Activated T-helper 2 cell treated with anti-CD3 and anti-CD28 coated beads, Interferon-gamma antibody, Interleukin-2, Interleukin-4, amounts not matched to agents 10 μg/mL and 5 μg/mL and 100 μg/mL, durations not matched to agents 14 hours and 24 hours and 36 hours (primary cell): ENCODE measurements around the gene CDH20. TPM values are rescaled to one million over a fixed set of nuclear protein-coding genes. Genes with fewer than 3 reads are reported as not detected.

ENCODE experiments used
- DNase-seq: peaks from one replicate; pipeline ENCODE4 v3.0.0; 2021; ENCODE audit warnings: low spot score
- H3K27ac Mint-ChIP-seq: one replicate; pipeline ENCODE4 v1.8.0; 2021; ENCODE audit warnings: mixed read lengths
- H3K27me3 Mint-ChIP-seq: one replicate; pipeline ENCODE4 v1.8.0; 2021; ENCODE audit warnings: low read depth, mixed read lengths
- H3K36me3 Mint-ChIP-seq: one replicate; pipeline ENCODE4 v1.8.0; 2021; ENCODE audit warnings: low read depth, mixed read lengths
- H3K4me1 Mint-ChIP-seq: one replicate; pipeline ENCODE4 v1.8.0; 2021; ENCODE audit warnings: low read depth, mixed read lengths
- H3K4me3 Mint-ChIP-seq: one replicate; pipeline ENCODE4 v1.8.0; 2021; ENCODE audit warnings: low read depth, mild to moderate bottlenecking, moderate library complexity, mixed read lengths
- H3K9me3 Mint-ChIP-seq: one replicate; pipeline ENCODE4 v1.8.0; 2021; ENCODE audit warnings: mixed read lengths
- intact Hi-C: fragments of 100-400 bp; cut with micrococcal nuclease; formaldehyde crosslinking; loops from one replicate; pipeline ENCODE4 v1.15.1; 2023
- total RNA-seq: library from RNA; stranded (reverse); gene quantifications from 2 replicates; pipeline ENCODE4 v1.2.3, GENCODE V29; 2022

CDH20 gene
- total RNA-seq, 1 donor from 2014 or later, result not detected

DNA sequence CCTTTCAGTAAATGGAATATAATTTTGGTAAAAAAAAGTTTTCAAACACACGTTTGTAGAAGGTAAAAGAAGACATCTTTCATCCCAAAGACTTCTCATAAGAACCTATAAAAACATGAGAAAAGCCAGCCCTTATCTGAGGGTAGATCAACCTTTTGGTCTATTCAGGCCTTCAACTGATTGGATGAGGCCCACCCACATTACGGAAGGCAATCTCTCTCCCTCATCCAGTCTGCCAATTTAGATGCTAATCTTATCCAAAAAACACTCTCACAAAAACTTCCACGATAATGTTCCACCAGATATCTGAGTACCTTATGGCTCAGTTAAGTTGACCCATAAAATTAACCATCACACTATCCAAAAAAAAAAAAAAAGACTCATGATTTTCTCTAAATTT lies 2.2 kb upstream of the CDH20 start:
- H3K27me3 Mint-ChIP-seq, result peaks cover 28% of the 10 kb centered on the region
- H3K9me3 Mint-ChIP-seq, result no peaks in the 10 kb centered on the region
- DNase-seq, result no peak
- H3K4me3 Mint-ChIP-seq, result no peak overlapping the region
- no peak overlapping the region for H3K27ac Mint-ChIP-seq
- no peaks in the 10 kb centered on the region for H3K4me1 Mint-ChIP-seq
- intact Hi-C loops, result no loop called here
- no peaks in the 10 kb centered on the region for H3K36me3 Mint-ChIP-seq

DNA sequence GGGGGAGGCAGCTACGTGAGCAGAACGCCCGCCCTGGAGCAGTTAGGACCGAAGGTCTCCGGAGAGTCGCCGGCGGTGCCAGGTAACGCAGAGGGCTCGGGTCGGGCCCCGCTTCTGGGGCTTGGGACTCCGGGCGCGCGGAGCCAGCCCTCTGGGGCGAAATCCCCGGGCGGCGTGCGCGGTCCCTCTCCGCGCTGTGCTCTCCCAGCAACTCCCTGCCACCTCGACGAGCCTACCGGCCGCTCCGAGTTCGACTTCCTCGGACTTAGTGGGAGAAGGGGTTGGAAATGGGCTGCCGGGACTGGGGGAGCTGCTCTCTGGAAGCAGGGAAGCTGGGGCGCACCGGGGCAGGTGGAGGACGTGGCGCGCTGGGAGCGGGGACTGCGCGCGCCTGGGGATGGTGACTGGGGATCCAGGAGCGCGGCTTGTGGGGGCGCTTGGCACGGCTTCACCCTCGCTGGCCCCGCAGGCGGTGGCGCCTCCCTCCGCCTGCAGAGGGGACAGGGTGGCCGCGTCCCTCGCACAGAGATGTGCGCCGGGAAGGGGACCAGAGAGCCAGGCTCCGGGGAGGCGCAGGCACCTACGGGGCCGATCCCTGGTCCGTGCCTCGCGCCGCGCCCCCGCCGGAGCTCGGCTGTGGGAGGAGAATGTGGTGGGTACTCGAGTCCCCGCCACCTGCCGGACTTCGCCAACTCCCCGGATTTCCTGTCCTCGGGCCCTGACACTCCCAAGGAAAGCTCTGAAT lies 688 bp downstream of the CDH20 start:
- Mint-ChIP-seq H3K4me3 (no peak overlapping the region), H3K36me3 (no peaks in the 10 kb centered on the region), H3K9me3 (no peaks in the 10 kb centered on the region), H3K27me3 (peaks cover 28% of the 10 kb centered on the region), H3K4me1 (no peaks in the 10 kb centered on the region), H3K27ac (no peak overlapping the region)
- intact Hi-C loops, result no loop called here
- DNase-seq, result no peak

DNA sequence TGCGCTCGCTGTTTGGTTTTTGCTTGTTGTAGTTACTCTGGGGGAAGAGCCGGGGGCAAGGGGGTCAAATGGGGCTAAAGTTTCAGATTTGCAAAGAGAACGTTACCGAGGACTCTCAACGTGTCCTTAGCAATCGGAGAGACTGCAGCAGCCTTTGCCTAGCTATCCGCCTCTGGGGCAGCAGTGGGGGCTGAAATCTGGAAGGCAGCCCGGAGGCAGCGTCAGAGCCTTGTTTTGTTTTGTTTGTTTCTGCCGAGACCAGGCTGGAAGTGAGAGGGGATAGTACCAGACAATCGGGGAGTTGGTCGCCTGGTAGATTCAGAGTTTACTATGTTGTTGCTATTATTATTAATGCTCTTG lies 1.2 kb downstream of the CDH20 start:
- no peak for DNase-seq
- Mint-ChIP-seq H3K9me3 (no peaks in the 10 kb centered on the region), H3K27ac (no peak overlapping the region), H3K36me3 (no peaks in the 10 kb centered on the region), H3K4me1 (no peaks in the 10 kb centered on the region), H3K4me3 (no peak overlapping the region), H3K27me3 (peaks cover 28% of the 10 kb centered on the region)
- intact Hi-C loops, result no loop called here

DNA sequence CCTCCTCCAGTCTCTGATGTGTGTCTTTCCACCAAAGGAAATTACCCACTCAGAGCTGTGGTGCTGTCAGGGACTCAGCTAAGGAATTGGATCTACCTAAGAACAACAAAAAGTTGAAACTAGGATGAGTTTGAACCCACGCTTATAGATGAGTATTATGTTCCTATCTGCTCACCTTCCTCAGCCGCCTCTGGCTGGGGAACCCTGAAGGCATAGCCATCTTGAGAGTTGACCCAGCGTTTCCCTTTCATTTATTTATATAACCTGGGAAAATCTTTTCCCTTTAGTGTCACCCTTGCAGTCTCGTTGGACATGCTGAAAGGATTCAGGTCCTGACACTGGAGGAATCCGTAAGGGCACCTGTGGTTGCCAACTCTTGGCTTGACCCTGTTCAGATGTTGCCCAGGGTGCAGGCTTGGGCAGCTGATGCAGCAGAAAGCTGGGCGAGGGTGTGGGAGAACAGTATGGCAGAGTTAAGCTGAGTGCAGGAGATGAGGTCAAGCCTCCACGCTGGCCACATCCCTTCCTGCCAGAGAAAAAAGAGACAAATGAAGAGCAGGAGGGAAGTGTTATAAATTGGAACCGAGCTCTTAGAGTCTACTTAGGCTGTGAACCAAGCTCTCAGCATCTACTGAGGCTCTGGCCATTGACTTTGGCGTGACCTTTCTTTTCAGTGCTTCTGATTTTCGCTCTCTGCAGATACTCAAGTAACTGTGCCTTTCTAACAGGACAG lies 1.9 kb downstream of the CDH20 start:
- H3K36me3 Mint-ChIP-seq, result no peaks in the 10 kb centered on the region
- no peaks in the 10 kb centered on the region for H3K4me1 Mint-ChIP-seq
- H3K27ac Mint-ChIP-seq, result no peak overlapping the region
- no peak overlapping the region for H3K4me3 Mint-ChIP-seq
- intact Hi-C loops, result no loop called here
- no peaks in the 10 kb centered on the region for H3K9me3 Mint-ChIP-seq
- DNase-seq, result no peak
- H3K27me3 Mint-ChIP-seq, result peaks cover 28% of the 10 kb centered on the region

DNA sequence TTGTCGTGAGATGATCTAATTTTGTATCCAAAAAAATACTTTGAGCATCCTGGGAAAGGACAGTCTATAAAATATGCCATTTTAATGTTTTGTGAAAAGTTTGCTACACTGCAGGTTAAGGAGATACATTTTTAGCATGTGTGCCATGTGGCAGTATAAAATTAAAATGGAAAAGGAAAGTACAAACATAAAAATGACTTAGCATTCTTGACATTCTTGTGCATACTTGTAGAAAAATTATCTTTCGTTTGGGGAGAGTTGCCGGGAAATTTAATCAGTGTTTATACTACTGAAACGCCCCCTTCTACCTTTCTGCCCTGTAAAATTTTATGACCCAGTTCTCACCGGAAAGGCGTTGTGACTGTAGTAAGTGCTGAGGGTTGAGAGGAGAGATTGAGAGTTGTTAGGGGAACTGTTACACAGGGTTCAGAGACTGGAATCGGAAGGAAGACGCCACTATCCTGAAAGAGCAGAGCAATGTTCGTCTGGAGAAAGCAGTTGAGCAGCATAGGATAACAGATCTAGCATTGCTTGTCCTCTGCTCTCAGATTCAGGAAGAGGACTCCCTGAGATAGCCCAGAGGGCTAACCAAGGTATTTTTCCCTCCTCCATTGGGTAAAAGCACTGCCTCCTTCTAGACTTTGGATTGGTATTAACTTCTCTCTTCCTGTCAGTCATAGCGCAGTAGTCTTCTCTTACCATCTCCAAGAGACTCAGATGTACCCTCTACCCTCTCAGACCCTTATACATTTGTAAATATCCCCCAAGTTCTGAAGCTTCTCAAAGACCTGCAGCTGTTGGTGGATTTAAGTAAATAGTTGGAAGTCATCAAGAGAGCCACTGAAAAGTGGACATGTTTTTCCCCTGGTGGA lies 2.7 kb downstream of the CDH20 start:
- Mint-ChIP-seq H3K36me3 (no peaks in the 10 kb centered on the region), H3K27ac (no peak overlapping the region), H3K4me1 (no peaks in the 10 kb centered on the region), H3K9me3 (no peaks in the 10 kb centered on the region), H3K27me3 (peaks cover 28% of the 10 kb centered on the region), H3K4me3 (no peak overlapping the region)
- no peak for DNase-seq
- intact Hi-C loops, result no loop called here

DNA sequence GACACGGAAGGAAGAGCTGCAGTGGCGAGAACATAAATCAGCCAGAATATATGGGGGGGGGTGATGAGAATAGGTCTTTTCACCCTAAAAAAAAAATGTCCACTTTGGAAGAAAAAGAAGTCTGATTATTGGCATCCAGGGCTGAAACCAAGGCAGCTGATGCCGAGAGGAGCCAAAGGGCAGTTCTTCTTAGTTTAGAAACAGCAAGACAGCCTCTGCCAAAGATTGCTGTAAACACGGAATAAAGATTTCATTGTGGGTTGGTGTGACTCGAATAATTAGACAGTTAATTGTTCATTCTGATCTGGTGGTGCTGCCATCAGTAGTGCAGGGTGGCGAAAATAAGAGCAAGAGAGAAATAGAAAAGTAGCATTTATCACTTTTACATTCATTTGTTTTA lies 3.5 kb downstream of the CDH20 start:
- Mint-ChIP-seq H3K4me3 (no peak overlapping the region), H3K27ac (no peak overlapping the region), H3K4me1 (no peaks in the 10 kb centered on the region), H3K27me3 (peaks cover 28% of the 10 kb centered on the region), H3K36me3 (no peaks in the 10 kb centered on the region), H3K9me3 (no peaks in the 10 kb centered on the region)
- no peak for DNase-seq
- intact Hi-C loops, result no loop called here

DNA sequence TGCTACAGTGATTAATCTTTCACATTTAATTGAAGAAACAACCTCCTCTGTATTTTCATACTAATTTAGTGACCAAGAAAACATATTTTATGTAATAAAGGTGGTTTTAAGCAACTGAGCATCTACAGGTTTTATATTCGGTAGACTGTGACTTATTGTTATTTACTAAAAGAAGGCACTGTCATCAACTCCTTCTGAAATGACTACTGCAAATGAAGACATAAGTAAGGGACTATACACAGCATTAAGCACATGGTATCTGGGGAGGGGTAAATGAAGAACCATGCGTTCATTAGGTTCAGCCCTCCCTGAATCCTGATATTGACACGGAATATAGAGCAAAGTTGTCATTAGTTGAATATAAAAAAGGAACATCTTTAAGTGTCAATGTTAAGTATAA lies 4.3 kb downstream of the CDH20 start:
- no peak overlapping the region for H3K27ac Mint-ChIP-seq
- no peak for DNase-seq
- H3K36me3 Mint-ChIP-seq, result no peaks in the 10 kb centered on the region
- H3K9me3 Mint-ChIP-seq, result no peaks in the 10 kb centered on the region
- intact Hi-C loops, result no loop called here
- no peaks in the 10 kb centered on the region for H3K4me1 Mint-ChIP-seq
- no peak overlapping the region for H3K4me3 Mint-ChIP-seq
- peaks cover 23% of the 10 kb centered on the region for H3K27me3 Mint-ChIP-seq

DNA sequence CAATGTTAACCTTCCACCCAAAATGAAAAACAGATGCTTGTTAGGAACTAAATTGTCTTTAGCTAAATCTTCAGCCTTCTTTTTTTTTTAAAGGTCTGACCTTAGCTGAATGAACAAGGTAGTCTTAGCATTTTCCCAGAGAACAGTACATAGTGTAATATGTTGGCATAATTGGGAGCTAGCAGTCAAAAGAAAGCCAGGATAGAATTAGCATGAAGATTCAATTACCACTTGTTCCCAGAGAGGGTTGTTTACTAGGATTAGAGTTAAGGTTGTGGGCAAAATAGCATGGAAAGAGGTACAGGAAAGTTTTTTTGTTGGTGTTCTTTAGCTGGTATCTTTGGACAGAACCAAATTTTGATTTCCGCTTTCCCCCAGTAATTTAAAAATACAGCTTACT lies 6.9 kb downstream of the CDH20 start:
- intact Hi-C loops, result no loop called here
- Mint-ChIP-seq H3K9me3 (no peaks in the 10 kb centered on the region), H3K36me3 (no peaks in the 10 kb centered on the region), H3K27ac (no peak overlapping the region), H3K27me3 (peaks cover 6% of the 10 kb centered on the region), H3K4me1 (no peaks in the 10 kb centered on the region), H3K4me3 (no peak overlapping the region)
- DNase-seq, result no peak

DNA sequence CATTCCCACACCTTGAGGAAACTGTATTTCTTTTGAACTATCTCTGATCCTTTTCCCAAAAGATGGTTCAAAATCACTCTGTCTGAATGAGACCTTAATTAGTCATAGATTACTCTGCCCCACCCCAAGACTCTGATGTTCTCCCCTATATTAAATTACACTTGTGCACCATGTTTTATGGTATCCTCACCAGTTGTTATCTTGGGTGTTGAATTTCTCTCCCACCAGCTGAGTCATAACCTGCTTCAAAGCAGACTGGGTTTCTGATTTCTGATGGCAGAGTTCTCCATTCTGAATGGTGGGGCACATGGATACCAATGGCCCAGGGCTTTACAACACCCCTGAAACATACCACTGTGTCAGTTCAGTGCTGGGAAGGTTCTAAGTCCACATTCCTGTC lies 15.0 kb downstream of the CDH20 start:
- intact Hi-C loops, result no loop called here
- DNase-seq, result no peak
- Mint-ChIP-seq H3K9me3 (no peaks in the 10 kb centered on the region), H3K27ac (no peak overlapping the region), H3K4me3 (no peak overlapping the region), H3K27me3 (no peaks in the 10 kb centered on the region), H3K4me1 (no peaks in the 10 kb centered on the region), H3K36me3 (no peaks in the 10 kb centered on the region)

DNA sequence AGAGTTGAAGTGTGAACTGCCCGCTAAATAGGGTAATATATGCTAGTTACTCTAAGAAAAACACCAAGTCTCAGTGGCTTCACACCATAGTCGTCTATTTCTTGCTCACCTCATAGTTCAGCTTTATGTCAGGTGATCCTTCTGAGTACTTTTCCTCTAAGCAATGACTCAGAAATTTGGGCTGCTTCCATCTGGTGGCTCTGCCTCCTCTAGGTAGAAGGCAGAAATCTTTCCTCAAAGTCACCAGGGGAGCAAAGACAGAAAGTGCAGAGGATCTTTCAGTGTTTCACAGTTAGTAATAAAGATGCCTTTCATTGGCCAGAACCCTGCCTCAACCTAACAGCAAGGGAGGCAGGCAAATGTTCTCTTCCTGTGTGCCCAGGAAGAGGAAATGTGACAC lies 17.3 kb downstream of the CDH20 start:
- Mint-ChIP-seq H3K27ac (no peak overlapping the region), H3K4me1 (no peaks in the 10 kb centered on the region), H3K4me3 (no peak overlapping the region), H3K36me3 (no peaks in the 10 kb centered on the region), H3K27me3 (no peaks in the 10 kb centered on the region), H3K9me3 (no peaks in the 10 kb centered on the region)
- intact Hi-C loops, result no loop called here
- DNase-seq, result no peak

DNA sequence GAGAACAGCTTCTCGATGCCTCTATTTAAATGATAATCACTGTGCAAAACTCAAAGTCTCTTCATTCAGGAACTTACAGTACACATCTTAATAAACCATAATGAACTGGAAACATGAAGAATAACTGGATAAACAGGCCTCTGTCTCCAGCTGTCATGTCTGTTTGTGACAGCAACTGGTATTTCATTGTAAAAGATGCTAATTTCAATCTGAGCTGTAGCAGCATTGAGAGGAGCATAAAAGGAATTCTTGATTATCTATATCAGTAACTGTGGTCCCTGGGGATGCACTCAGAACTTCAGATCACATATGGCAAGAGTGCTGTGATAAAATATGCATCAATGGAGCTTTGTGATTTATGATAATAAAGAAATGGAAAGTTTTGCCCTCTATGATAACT lies 18.8 kb downstream of the CDH20 start:
- Mint-ChIP-seq H3K4me3 (no peak overlapping the region), H3K27ac (no peak overlapping the region), H3K36me3 (no peaks in the 10 kb centered on the region), H3K27me3 (no peaks in the 10 kb centered on the region), H3K4me1 (no peaks in the 10 kb centered on the region), H3K9me3 (no peaks in the 10 kb centered on the region)
- no peak for DNase-seq
- intact Hi-C loops, result no loop called here

DNA sequence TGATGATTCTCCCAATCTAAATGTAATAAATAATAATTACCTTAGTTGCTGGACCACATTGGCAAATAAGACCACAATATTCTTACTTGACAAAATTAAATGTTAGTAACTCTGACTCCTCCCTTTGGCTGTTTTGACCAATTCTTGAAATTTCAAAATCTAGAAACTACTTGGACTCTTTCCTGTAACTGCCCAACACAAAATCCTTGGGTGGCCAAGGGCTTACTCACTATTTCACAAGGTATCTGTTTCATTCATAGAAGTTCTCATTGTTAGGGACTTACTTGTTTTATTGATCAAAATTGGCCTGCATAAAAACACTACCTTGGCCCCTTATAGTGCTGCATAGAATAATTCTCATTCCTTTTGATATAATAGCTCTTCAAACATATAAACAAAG lies 19.4 kb downstream of the CDH20 start:
- Mint-ChIP-seq H3K4me3 (no peak overlapping the region), H3K4me1 (no peaks in the 10 kb centered on the region), H3K9me3 (no peaks in the 10 kb centered on the region), H3K27ac (no peak overlapping the region), H3K36me3 (no peaks in the 10 kb centered on the region), H3K27me3 (no peaks in the 10 kb centered on the region)
- intact Hi-C loops, result no loop called here
- DNase-seq, result no peak
